ENCODE results near the gene CLIC3.

DNA sequence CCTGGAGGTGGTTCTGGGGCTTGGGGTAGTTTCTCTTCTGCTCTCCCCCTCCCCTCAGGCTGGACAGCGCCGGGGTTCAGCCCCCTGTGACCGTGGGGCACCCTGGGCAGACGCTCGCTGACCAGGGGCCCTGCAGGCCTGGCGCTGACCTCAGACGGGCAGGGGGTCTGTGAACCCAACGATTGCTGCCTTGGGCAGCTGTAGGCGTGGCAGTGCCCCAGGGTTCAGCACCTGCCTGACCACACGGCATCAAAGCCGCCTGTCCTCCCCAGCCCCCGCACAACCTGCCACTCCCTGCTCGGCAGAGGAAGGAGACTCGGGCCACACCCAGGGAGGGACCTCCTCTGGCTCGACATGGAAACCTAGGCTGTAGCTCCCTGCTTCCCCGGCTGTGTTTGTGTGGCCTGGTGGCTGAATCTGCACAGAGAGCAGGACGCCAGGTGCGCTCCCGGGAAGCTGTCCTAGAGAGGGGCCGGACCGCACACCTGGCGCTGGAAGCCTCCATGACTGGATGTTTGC is 32.1 kb downstream of the CLIC3 start:
- TF ChIP-seq, protein P1, sequence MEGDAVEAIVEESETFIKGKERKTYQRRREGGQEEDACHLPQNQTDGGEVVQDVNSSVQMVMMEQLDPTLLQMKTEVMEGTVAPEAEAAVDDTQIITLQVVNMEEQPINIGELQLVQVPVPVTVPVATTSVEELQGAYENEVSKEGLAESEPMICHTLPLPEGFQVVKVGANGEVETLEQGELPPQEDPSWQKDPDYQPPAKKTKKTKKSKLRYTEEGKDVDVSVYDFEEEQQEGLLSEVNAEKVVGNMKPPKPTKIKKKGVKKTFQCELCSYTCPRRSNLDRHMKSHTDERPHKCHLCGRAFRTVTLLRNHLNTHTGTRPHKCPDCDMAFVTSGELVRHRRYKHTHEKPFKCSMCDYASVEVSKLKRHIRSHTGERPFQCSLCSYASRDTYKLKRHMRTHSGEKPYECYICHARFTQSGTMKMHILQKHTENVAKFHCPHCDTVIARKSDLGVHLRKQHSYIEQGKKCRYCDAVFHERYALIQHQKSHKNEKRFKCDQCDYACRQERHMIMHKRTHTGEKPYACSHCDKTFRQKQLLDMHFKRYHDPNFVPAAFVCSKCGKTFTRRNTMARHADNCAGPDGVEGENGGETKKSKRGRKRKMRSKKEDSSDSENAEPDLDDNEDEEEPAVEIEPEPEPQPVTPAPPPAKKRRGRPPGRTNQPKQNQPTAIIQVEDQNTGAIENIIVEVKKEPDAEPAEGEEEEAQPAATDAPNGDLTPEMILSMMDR (IDR thresholded peaks at IDR 0.05; ENCODE audit: low read length) = no peak
- no peak for TF ChIP-seq EZH2 (IDR thresholded peaks at IDR 0.05; ENCODE audit: borderline replicate concordance, low read length)
